ENCODE data around the gene GABRP. TPM values are rescaled to one million over a fixed set of nuclear protein-coding genes. Genes with fewer than 3 reads are reported as not detected.

Gene GABRP
- polyA plus RNA-seq, 1 donor from 2014 or later, result not detected

DNA sequence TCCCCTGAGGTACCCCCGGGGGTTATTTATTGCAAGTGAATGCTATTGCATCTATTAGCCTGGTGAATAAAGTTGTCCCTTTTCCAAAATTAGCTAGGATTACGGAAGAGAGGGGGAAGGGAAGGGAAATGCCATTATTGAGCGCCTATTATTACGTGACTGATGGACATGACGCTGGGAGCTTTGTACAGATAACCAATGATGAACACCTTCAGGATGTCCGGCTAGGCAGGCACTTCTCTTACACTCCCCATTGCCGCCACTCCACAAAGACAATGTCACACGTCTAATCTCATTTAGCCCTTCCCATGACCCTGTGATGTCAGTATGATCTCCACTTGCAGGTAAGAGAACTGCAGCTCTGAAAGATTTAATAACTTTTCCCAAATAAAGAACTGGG, 9.4 kb downstream of the GABRP start:
- H3K79me2 ChIP-seq (replicated peaks; ENCODE audit: insufficient read depth, low read length), result no peaks in the 10 kb centered on the region
- H4K20me1 ChIP-seq (ENCODE audit: insufficient read depth), result no peaks in the 10 kb centered on the region
- no peaks in the 10 kb centered on the region for H3K36me3 ChIP-seq (ENCODE audit: insufficient read depth, low read length)
- H3F3A ChIP-seq (ENCODE audit: insufficient read depth, low read length, poor library complexity, severe bottlenecking), result no peaks in the 10 kb centered on the region
- no peaks in the 10 kb centered on the region for H3K9me3 ChIP-seq (ENCODE audit: low read length)
- H2AFZ ChIP-seq (ENCODE audit: low read depth, low read length), result no peak overlapping the region
- TF ChIP-seq, protein P1, sequence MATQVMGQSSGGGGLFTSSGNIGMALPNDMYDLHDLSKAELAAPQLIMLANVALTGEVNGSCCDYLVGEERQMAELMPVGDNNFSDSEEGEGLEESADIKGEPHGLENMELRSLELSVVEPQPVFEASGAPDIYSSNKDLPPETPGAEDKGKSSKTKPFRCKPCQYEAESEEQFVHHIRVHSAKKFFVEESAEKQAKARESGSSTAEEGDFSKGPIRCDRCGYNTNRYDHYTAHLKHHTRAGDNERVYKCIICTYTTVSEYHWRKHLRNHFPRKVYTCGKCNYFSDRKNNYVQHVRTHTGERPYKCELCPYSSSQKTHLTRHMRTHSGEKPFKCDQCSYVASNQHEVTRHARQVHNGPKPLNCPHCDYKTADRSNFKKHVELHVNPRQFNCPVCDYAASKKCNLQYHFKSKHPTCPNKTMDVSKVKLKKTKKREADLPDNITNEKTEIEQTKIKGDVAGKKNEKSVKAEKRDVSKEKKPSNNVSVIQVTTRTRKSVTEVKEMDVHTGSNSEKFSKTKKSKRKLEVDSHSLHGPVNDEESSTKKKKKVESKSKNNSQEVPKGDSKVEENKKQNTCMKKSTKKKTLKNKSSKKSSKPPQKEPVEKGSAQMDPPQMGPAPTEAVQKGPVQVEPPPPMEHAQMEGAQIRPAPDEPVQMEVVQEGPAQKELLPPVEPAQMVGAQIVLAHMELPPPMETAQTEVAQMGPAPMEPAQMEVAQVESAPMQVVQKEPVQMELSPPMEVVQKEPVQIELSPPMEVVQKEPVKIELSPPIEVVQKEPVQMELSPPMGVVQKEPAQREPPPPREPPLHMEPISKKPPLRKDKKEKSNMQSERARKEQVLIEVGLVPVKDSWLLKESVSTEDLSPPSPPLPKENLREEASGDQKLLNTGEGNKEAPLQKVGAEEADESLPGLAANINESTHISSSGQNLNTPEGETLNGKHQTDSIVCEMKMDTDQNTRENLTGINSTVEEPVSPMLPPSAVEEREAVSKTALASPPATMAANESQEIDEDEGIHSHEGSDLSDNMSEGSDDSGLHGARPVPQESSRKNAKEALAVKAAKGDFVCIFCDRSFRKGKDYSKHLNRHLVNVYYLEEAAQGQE (IDR thresholded peaks at IDR 0.05; ENCODE audit: borderline replicate concordance), result no peak
- TF ChIP-seq EZH2 (IDR thresholded peaks at IDR 0.05; ENCODE audit: borderline replicate concordance, insufficient read depth, low read length, poor library complexity, severe bottlenecking) (no peak), EP300 (conservative IDR thresholded peaks at IDR 0.05; ENCODE audit: poor library complexity, severe bottlenecking) (no peak), TAF1 (IDR thresholded peaks at IDR 0.05; ENCODE audit: low read depth) (no peak), POLR2AphosphoS5 (IDR thresholded peaks at IDR 0.05) (no peak), SMC3 (conservative IDR thresholded peaks at IDR 0.05; ENCODE audit: poor library complexity) (no peak), RAD21 (conservative IDR thresholded peaks at IDR 0.05) (no peak)
- TF ChIP-seq, protein P2, sequence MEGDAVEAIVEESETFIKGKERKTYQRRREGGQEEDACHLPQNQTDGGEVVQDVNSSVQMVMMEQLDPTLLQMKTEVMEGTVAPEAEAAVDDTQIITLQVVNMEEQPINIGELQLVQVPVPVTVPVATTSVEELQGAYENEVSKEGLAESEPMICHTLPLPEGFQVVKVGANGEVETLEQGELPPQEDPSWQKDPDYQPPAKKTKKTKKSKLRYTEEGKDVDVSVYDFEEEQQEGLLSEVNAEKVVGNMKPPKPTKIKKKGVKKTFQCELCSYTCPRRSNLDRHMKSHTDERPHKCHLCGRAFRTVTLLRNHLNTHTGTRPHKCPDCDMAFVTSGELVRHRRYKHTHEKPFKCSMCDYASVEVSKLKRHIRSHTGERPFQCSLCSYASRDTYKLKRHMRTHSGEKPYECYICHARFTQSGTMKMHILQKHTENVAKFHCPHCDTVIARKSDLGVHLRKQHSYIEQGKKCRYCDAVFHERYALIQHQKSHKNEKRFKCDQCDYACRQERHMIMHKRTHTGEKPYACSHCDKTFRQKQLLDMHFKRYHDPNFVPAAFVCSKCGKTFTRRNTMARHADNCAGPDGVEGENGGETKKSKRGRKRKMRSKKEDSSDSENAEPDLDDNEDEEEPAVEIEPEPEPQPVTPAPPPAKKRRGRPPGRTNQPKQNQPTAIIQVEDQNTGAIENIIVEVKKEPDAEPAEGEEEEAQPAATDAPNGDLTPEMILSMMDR (IDR thresholded peaks at IDR 0.05; ENCODE audit: poor library complexity, severe bottlenecking), result no peak
- H3K27ac ChIP-seq (ENCODE audit: low read length), result no peak overlapping the region
- H3K9ac ChIP-seq (ENCODE audit: low read length), result no peak overlapping the region
- H3K9me2 ChIP-seq (ENCODE audit: insufficient read depth, low read length), result no peaks in the 10 kb centered on the region
- H3K4me3 ChIP-seq (ENCODE audit: low read length), result no peak overlapping the region
- H3K4me2 ChIP-seq (ENCODE audit: low read length), result no peak overlapping the region
- H3K27me3 ChIP-seq (ENCODE audit: insufficient read depth, low read depth, low read length), result no peaks in the 10 kb centered on the region

DNA sequence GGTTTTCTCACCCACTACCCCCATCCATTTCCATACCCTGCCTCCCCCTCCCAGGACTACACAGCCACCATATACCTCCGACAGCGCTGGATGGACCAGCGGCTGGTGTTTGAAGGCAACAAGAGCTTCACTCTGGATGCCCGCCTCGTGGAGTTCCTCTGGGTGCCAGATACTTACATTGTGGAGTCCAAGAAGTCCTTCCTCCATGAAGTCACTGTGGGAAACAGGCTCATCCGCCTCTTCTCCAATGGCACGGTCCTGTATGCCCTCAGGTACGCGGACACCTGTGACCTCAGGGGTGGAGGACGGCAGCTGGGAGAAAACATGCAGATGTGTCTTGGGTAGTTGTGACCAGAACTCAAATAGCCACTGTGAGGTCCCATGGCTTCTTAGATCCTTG, 11.6 kb downstream of the GABRP start:
- no peaks in the 10 kb centered on the region for H3K9me3 ChIP-seq (ENCODE audit: low read length)
- H3F3A ChIP-seq (ENCODE audit: insufficient read depth, low read length, poor library complexity, severe bottlenecking), result no peaks in the 10 kb centered on the region
- no peaks in the 10 kb centered on the region for H3K79me2 ChIP-seq (replicated peaks; ENCODE audit: insufficient read depth, low read length)
- no peaks in the 10 kb centered on the region for H3K36me3 ChIP-seq (ENCODE audit: insufficient read depth, low read length)
- H3K9ac ChIP-seq (ENCODE audit: low read length), result no peak overlapping the region
- TF ChIP-seq, protein P1 (IDR thresholded peaks at IDR 0.05; ENCODE audit: borderline replicate concordance), result no peak
- no peak for TF ChIP-seq MXI1 (conservative IDR thresholded peaks at IDR 0.05; ENCODE audit: poor library complexity, severe bottlenecking)
- TF ChIP-seq EZH2 (IDR thresholded peaks at IDR 0.05; ENCODE audit: borderline replicate concordance, insufficient read depth, low read length, poor library complexity, severe bottlenecking), result no peak
- TF ChIP-seq SMC3 (conservative IDR thresholded peaks at IDR 0.05; ENCODE audit: poor library complexity), result no peak
- no peak for TF ChIP-seq TAF1 (IDR thresholded peaks at IDR 0.05; ENCODE audit: low read depth)
- no peak for TF ChIP-seq POLR2AphosphoS5 (IDR thresholded peaks at IDR 0.05)
- TF ChIP-seq EP300 (conservative IDR thresholded peaks at IDR 0.05; ENCODE audit: poor library complexity, severe bottlenecking), result no peak
- no peak for TF ChIP-seq RAD21 (conservative IDR thresholded peaks at IDR 0.05)
- TF ChIP-seq, protein P2 (IDR thresholded peaks at IDR 0.05; ENCODE audit: poor library complexity, severe bottlenecking), result no peak
- H3K27me3 ChIP-seq (ENCODE audit: insufficient read depth, low read depth, low read length), result no peaks in the 10 kb centered on the region
- no peak overlapping the region for H3K4me3 ChIP-seq (ENCODE audit: low read length)
- no peaks in the 10 kb centered on the region for H4K20me1 ChIP-seq (ENCODE audit: insufficient read depth)
- H3K27ac ChIP-seq (ENCODE audit: low read length), result no peak overlapping the region
- H3K9me2 ChIP-seq (ENCODE audit: insufficient read depth, low read length), result no peaks in the 10 kb centered on the region
- H2AFZ ChIP-seq (ENCODE audit: low read depth, low read length), result no peak overlapping the region
- H3K4me2 ChIP-seq (ENCODE audit: low read length), result no peak overlapping the region

Data from neural cell (in vitro differentiated cells).